ENCODE measurements around the gene ATP13A4. TPM values are rescaled to one million over a fixed set of nuclear protein-coding genes. Genes with fewer than 3 reads are reported as not detected.

Gene ATP13A4
- total and polyA plus RNA-seq, 8 donors, result 0.46 to 42.6 (median 17.0) TPM

DNA sequence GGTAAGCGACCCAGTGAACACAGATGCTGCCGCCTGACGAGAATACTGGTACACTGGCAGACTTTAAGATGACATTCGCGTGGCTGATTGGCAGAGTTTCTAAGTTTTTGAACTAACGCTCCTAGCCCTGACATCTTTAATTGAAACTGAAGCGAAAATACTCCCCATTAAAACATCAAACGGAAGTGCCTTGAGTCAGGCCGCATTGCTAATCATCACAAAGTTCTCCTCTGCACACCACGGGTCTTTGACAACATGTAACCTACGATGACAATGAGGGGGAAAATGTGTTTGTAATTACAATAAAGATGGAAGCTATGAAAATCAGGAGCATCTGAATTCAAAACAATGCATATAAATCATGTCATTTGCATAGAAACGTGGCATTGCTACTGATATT is 44.5 kb downstream of the ATP13A4 start:
- DNase-seq, result no peak
- H3K4me3 ChIP-seq, result no peak overlapping the region
- TF ChIP-seq CTCF (IDR thresholded peaks at IDR 0.05) (no peak), POLR2A (IDR thresholded peaks at IDR 0.05) (no peak), POLR2AphosphoS5 (IDR thresholded peaks at IDR 0.05) (no peak), EP300 (IDR thresholded peaks at IDR 0.05) (no peak)
- H3K27ac ChIP-seq, result no peak overlapping the region
- WGBS, 5 donors, result 76 to 83% (median 82%) methylated on average over 12 of the region's 12 CpGs
- H3K9me3 ChIP-seq, result no peaks in the 10 kb centered on the region
- H3K27me3 ChIP-seq, result no peaks in the 10 kb centered on the region
- peaks cover 0 to 17% (median 8%) of the 10 kb centered on the region in 4 donors for H3K4me1 ChIP-seq
- peaks cover 0 to 9% (median 6%) of the 10 kb centered on the region in 4 donors for H3K36me3 ChIP-seq
- intact Hi-C loops (cut with DNase I; ENCODE audit: low total_unique reads), result no loop called here

- DNase-seq, result peak in 1 of 2 donors; percentile 67
- Histone ChIP-seq H3K27ac (peak overlapping the region in 3 of 5 donors; percentile 2 to 57 (median 30)), H3K36me3 (peaks cover 0 to 9% (median 3%) of the 10 kb centered on the region in 4 donors), H3K4me1 (peaks cover 0 to 17% (median 8%) of the 10 kb centered on the region in 4 donors), H3K9me3 (no peaks in the 10 kb centered on the region), H3K4me3 (no peak overlapping the region), H3K27me3 (no peaks in the 10 kb centered on the region)
- TF ChIP-seq POLR2A (IDR thresholded peaks at IDR 0.05) (no peak), POLR2AphosphoS5 (IDR thresholded peaks at IDR 0.05) (peak in 1 of 3 donors; percentile 50)
- 27 to 48% (median 36%) methylated on average over 4 of the region's 4 CpGs for WGBS, 5 donors
- intact Hi-C loops (cut with DNase I; ENCODE audit: low total_unique reads), result no loop called here
These were observed 45.4 kb downstream of the ATP13A4 start for GRCh38 chr3:193509103-193509965.

DNA sequence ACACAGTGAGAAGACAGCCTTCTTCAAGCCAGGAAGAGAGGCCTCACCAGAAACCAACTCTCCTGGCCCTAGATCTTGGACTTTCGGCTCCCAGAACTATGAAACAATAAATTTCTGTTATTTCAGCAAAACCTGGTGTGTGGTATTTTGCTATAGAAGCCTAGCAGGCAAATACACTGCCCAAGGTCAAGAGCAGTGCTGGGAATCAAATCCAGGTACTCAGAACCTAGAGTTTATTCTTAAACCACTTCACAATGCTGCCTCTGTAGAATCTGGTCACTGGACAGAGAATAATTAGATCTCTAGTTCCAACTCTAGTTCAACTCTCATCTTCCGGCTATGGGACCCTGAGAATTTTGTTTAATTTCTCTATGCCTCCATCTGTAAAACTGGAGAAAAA is 46.6 kb downstream of the ATP13A4 start:
- 84 to 89% (median 87%) methylated on average over 2 of the region's 2 CpGs for WGBS, 5 donors
- H3K36me3 ChIP-seq, result no peaks in the 10 kb centered on the region
- DNase-seq, result no peak
- H3K27ac ChIP-seq, result peak overlapping the region in 1 of 5 donors; percentile 23
- H3K27me3 ChIP-seq, result no peaks in the 10 kb centered on the region
- H3K4me1 ChIP-seq, result peaks cover 0 to 17% (median 8%) of the 10 kb centered on the region in 4 donors
- no peaks in the 10 kb centered on the region for H3K9me3 ChIP-seq
- TF ChIP-seq POLR2AphosphoS5 (IDR thresholded peaks at IDR 0.05) (no peak), EP300 (IDR thresholded peaks at IDR 0.05) (no peak), CTCF (IDR thresholded peaks at IDR 0.05) (no peak), POLR2A (IDR thresholded peaks at IDR 0.05) (no peak)
- H3K4me3 ChIP-seq, result no peak overlapping the region
- intact Hi-C loops (cut with DNase I; ENCODE audit: low total_unique reads), result no loop called here

- H3K9me3 ChIP-seq, result no peaks in the 10 kb centered on the region
- intact Hi-C loops (cut with DNase I; ENCODE audit: low total_unique reads), result no loop called here
- H3K4me1 ChIP-seq, result peaks cover 0 to 17% (median 8%) of the 10 kb centered on the region in 4 donors
- no peaks in the 10 kb centered on the region for H3K27me3 ChIP-seq
- no peak for DNase-seq
- no peak overlapping the region for H3K27ac ChIP-seq
- WGBS, 5 donors, result 66 to 82% (median 74%) methylated on average over 3 of the region's 3 CpGs
- TF ChIP-seq POLR2AphosphoS5 (IDR thresholded peaks at IDR 0.05) (no peak), POLR2A (IDR thresholded peaks at IDR 0.05) (no peak), EP300 (IDR thresholded peaks at IDR 0.05) (no peak), CTCF (IDR thresholded peaks at IDR 0.05) (no peak)
- H3K4me3 ChIP-seq, result no peak overlapping the region
- no peaks in the 10 kb centered on the region for H3K36me3 ChIP-seq
These were observed 47.1 kb downstream of the ATP13A4 start for GRCh38 chr3:193507566-193507965.

DNA sequence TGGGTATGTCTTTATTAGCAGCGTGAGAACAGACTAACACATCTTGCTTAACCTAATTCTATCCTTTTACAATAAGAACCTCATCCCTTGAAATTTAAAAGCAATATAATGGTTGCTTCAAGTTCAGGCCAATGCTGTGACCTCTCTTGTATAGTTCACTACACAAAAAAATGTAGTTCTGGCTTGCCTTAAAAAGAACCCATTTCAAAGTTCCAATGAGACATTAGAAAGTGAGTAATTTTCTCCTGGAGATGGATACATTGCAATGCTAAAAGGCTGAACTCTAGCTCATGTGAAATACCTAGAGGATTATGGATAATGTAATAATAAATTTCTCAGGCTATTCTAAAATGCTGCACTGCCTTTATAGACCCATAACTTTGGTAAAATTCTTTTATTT is 47.8 kb downstream of the ATP13A4 start:
- Histone ChIP-seq H3K4me3 (no peak overlapping the region), H3K27ac (no peak overlapping the region), H3K4me1 (peaks cover 0 to 17% (median 8%) of the 10 kb centered on the region in 4 donors), H3K36me3 (no peaks in the 10 kb centered on the region), H3K27me3 (no peaks in the 10 kb centered on the region), H3K9me3 (no peaks in the 10 kb centered on the region)
- TF ChIP-seq EP300 (IDR thresholded peaks at IDR 0.05) (no peak), CTCF (IDR thresholded peaks at IDR 0.05) (no peak), POLR2AphosphoS5 (IDR thresholded peaks at IDR 0.05) (no peak), POLR2A (IDR thresholded peaks at IDR 0.05) (no peak)
- 79 to 96% (median 94%) methylated on average over 1 of the region's 1 CpG for WGBS, 5 donors
- intact Hi-C loops (cut with DNase I; ENCODE audit: low total_unique reads), result no loop called here
- no peak for DNase-seq
